Neuron (in vitro differentiated cells): ENCODE data around the gene PDE1C.

Experiments used
- H2AFZ ChIP-seq: one replicate; pipeline ENCODE4 v1.6.1; 2013; ENCODE audit warnings: low read depth, mild to moderate bottlenecking, inconsistent platforms, low read length, moderate library complexity
- H3K27me3 ChIP-seq: one replicate; pipeline ENCODE4 v1.6.1; 2013; ENCODE audit warnings: low read length; ENCODE audit not compliant: insufficient read depth
- H3K36me3 ChIP-seq: one replicate; pipeline ENCODE4 v1.6.1; 2013; ENCODE audit warnings: low read length; ENCODE audit not compliant: insufficient read depth
- H3K4me1 ChIP-seq: one replicate; pipeline ENCODE4 v1.6.1; 2013; ENCODE audit warnings: low read length; ENCODE audit not compliant: insufficient read depth
- H3K4me3 ChIP-seq: 2 replicates; pipeline ENCODE4 v1.5.1; 2013; ENCODE audit warnings: mild to moderate bottlenecking, low read length, moderate library complexity
- H3K9me3 ChIP-seq: one replicate; pipeline ENCODE4 v1.6.1; 2013; ENCODE audit warnings: low read length

PDE1C gene

GRCh38 chr7:31716355-31716754 lies 353.9 kb downstream of the PDE1C start:
- Histone ChIP-seq H3K27me3 (no peaks in the 10 kb centered on the region), H2AFZ (no peak overlapping the region), H3K36me3 (no peaks in the 10 kb centered on the region), H3K4me1 (no peaks in the 10 kb centered on the region), H3K4me3 (no peak overlapping the region), H3K9me3 (no peaks in the 10 kb centered on the region)

GRCh38 chr7:31710171-31710570 lies 360.0 kb downstream of the PDE1C start:
- no peaks in the 10 kb centered on the region for H3K36me3 ChIP-seq
- H3K27me3 ChIP-seq = no peaks in the 10 kb centered on the region
- no peak overlapping the region for H2AFZ ChIP-seq
- H3K4me1 ChIP-seq = peaks cover 7% of the 10 kb centered on the region
- no peak overlapping the region for H3K4me3 ChIP-seq
- no peaks in the 10 kb centered on the region for H3K9me3 ChIP-seq

GRCh38 chr7:31707089-31707488 lies 363.1 kb downstream of the PDE1C start:
- H3K4me3 ChIP-seq = no peak overlapping the region
- no peaks in the 10 kb centered on the region for H3K36me3 ChIP-seq
- H3K9me3 ChIP-seq = no peaks in the 10 kb centered on the region
- peaks cover 7% of the 10 kb centered on the region for H3K4me1 ChIP-seq
- no peak overlapping the region for H2AFZ ChIP-seq
- no peaks in the 10 kb centered on the region for H3K27me3 ChIP-seq

GRCh38 chr7:31705377-31705776 lies 364.8 kb downstream of the PDE1C start:
- no peaks in the 10 kb centered on the region for H3K27me3 ChIP-seq
- no peak overlapping the region for H2AFZ ChIP-seq
- H3K4me1 ChIP-seq = peaks cover 6% of the 10 kb centered on the region

GRCh38 chr7:31702354-31702753 lies 367.9 kb downstream of the PDE1C start:
- H3K9me3 ChIP-seq = no peaks in the 10 kb centered on the region

More at GRCh38 chr7:31705377-31705776, 364.8 kb downstream of the PDE1C start:
- Histone ChIP-seq H3K4me3 (no peak overlapping the region), H3K36me3 (no peaks in the 10 kb centered on the region), H3K9me3 (no peaks in the 10 kb centered on the region)

More at GRCh38 chr7:31702354-31702753, 367.9 kb downstream of the PDE1C start:
- H3K36me3 ChIP-seq = no peaks in the 10 kb centered on the region
- no peaks in the 10 kb centered on the region for H3K4me1 ChIP-seq
- no peak overlapping the region for H2AFZ ChIP-seq
- H3K27me3 ChIP-seq = no peaks in the 10 kb centered on the region
- no peak overlapping the region for H3K4me3 ChIP-seq
